Activated CD4-positive, CD25-positive, alpha-beta regulatory T cell treated with anti-CD3 and anti-CD28 coated beads, Interleukin-2, amount 50 U/mL, for 16 hours (primary cell): ENCODE data around the gene CEPT1.
"Not testable (repeated sequence)": the region's sequence is repeated elsewhere in the genome, so short reads cannot be mapped to it uniquely, and the experiment has no call there.

ENCODE experiments used
- DNase-seq: peaks from one replicate; pipeline ENCODE4 v3.0.0-alpha.2; 2020; ENCODE audit warnings: low read depth, low spot score

CEPT1 gene

GRCh38 chr1:111139956-111140679 lies at the start of gene CEPT1, which contains the start of gene DRAM2:
Gene CEPT1 (plus strand): TSS chr1:111140223. CDS start chr1:111147715, 7,492 bp downstream.
Gene DRAM2 (minus strand): TSS chr1:111140093. CDS start chr1:111131554, 8,539 bp downstream.
- DNase-seq = peak; percentile 81

DNA sequence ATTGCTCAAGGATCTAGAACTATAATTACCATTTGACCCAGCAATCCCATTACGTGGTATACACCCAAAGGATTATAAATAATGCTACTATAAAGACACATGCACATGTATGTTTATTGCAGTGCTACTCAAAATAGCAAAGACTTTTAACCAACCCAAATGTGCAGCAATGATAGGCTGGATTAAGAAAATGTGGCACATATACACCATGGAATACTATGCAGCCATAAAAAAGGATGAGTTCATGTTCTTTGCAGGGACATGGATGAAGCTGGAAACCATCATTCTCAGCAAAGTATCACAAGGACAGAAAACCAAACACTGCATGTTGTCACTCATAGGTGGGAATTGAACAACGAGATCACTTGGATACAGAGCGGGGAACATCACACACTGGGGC lies 44.6 kb upstream of the CEPT1 start:
- not testable (repeated sequence) for DNase-seq

- no peak for DNase-seq
Observed at GRCh38 chr1:111097356-111098099, 42.5 kb upstream of the CEPT1 start.

DNA sequence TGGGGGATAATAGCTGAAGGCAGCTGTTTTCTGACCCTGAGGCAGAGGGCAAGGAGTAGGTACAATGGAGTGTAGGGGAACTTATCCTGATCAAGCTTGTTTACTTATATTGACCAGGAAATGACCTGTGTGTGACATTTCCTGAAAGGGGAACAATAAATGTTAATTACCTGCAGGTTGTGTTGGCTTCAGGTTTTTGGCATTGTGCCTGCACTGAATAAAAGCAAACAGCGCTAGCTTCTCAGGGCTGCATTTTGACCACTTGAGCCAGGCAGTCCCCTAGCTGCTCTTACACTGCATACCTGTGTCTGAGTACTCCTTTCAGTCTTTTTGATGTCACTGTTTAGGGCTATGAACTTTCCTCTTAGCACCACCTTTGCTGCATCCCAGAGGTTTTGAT lies 40.7 kb upstream of the CEPT1 start:
- no peak for DNase-seq

- DNase-seq = no peak
Observed at GRCh38 chr1:111101854-111102642, 38.0 kb upstream of the CEPT1 start.

DNA sequence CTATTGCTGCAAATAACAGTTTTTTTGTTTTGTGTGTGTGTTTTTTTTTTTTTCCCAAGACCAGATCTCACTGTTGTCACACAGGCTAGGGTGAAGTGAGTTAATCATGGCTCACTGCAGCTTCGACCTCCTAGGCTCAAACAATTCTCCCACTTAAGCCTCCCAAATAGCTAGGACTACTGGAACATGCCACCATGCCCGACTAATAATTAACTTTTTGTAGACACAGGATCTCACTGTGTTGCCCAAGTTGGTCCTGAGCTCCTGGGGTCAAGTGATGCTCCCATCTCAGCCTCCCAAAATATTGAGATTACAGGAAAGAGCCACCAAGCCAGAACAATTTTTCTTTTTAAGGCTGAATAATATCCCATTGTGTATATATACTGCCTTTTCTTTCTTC lies 35.0 kb upstream of the CEPT1 start:
- DNase-seq = no peak

- DNase-seq = no peak
Observed at GRCh38 chr1:111110197-111110899, 29.7 kb upstream of the CEPT1 start.

- no peak for DNase-seq
Observed at GRCh38 chr1:111116496-111116895, 23.5 kb upstream of the CEPT1 start.

- DNase-seq = no peak
Observed at GRCh38 chr1:111126354-111126753, 13.7 kb upstream of the CEPT1 start.

DNA sequence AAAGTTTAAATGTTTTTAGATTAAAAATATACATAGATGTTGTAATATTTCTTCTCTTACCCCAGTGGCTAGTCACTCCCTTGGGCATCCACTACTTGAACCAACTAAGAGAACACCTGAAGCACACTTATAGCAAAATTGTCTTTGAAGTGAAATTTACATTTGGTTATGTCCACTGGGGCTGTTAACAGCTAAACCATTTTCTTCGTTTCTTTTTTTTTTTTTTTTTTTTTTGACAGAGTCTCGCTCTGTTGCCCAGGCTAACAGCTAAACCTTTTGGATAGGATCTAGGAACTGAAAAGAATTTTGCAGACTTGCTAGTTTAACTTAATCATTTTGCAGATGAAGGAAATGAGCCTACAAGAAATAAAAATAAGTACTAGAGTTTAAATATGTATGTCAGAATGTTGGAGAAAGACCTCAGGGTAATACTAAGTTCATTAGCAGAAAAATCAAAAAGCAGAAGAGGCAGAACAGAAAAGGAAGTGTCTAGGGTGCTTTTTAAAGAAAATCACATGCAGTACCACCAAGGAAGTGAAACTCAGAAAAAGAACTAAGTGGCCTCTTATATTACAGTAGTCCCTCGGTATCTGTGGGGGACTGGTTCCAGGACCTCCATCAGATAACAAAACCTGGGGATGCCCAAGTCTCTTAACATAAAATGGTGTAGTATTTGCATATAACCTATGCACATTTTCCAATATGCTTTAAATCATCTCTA lies 11.9 kb upstream of the CEPT1 start:
- no peak for DNase-seq

DNA sequence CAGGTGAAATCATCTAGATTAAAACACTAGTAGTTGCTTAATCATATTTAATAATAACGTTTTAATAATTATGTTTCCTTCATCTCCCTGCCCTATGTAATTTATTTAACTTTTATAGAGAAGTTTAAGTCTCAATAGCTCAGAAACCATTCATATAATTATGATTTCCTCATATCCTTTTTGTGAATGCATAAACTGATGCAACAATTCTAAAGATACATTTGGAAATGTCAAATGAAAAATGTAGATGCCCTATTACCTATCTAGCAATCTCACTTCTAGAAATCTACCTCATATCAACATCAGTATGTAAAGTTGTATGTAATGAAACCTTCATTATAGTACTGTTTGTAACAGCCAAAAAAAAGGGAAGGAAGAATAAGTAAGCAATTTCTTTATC lies 10.6 kb upstream of the CEPT1 start:
- DNase-seq = no peak

- DNase-seq = no peak
Observed at GRCh38 chr1:111131693-111132092, 8.3 kb upstream of the CEPT1 start.

- no peak for DNase-seq
Observed at GRCh38 chr1:111133866-111134265, 6.2 kb upstream of the CEPT1 start.

- peak; percentile 0 for DNase-seq
Observed at GRCh38 chr1:111139324-111139955, 583 bp upstream of the CEPT1 start.

DNA sequence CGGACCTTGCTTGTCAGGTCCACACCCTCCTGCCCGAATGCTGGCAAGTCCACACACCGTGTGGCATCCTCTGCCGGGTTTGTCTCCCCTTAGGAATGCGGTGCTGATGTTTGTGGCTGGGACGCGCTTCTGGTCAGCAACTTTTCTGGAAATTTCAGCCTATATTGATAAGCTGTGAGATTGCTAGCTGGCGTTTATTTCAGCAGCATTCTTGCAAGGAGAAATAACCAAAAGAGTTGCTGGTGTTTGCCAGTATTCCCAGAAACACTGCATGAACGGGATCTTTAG lies 601 bp downstream of the CEPT1 start:
- no peak for DNase-seq

GRCh38 chr1:111141245-111142220 lies 1.5 kb downstream of the CEPT1 start:
- no peak for DNase-seq

GRCh38 chr1:111142356-111142975 lies 2.4 kb downstream of the CEPT1 start:
- DNase-seq = no peak

DNA sequence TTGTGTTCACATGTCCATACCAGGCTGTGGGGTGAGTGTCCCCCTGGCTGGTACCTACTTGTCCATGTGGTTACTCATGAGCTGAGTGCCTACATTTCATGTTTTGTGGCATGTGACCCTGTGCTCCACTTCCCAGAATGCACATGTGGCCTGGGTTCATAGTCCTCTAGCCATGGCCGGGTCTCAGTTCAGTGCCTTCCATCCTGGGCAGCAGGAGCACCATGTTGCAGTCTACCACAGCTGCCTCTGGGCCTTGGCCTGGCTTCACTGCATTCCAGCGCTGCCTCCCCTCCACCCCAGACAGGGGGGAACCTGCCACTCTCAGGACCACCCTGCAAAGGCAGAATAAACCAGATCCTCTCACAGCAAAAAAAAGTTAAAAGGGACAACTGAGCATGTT lies 5.5 kb downstream of the CEPT1 start:
- DNase-seq = no peak
